Right atrium auricular region (tissue), 2 donors: Measurements from ENCODE around the gene ADGRV1. TPM values are rescaled to one million over a fixed set of nuclear protein-coding genes. Genes with fewer than 3 reads are reported as not detected.
A peak's percentile ranks its signal among the peaks of the same experiment; 100 is the strongest.
"Not testable (repeated sequence)": the region's sequence is repeated elsewhere in the genome, so short reads cannot be mapped to it uniquely, and the experiment has no call there.

Experiments
- DNase-seq: peaks from one replicate; pipeline ENCODE4 v3.0.0-alpha.2; 2019; ENCODE audit warnings: low spot score
- H3K27ac ChIP-seq, 2 donors: fragments of 200-600 bp; sonication (generic); 1 replicate in 1 of 2; 2 replicates in 1 of 2; pipeline ENCODE4 v1.5.1; 2016 to 2019
- H3K27me3 ChIP-seq, 2 donors: fragments of 200-600 bp; sonication (generic); one replicate each; pipeline versions ENCODE4 v1.5.1 to v1.6.0; 2017 to 2019
- H3K36me3 ChIP-seq: fragments of 200-600 bp; sonication (generic); one replicate; pipeline ENCODE4 v1.5.1; 2016
- H3K4me1 ChIP-seq, 2 donors: fragments of 200-600 bp; sonication (generic); one replicate each; pipeline versions ENCODE4 v1.5.1 to v1.6.0; 2017 to 2019
- H3K4me3 ChIP-seq, 2 donors: fragments of 200-600 bp; sonication (generic); 1 replicate in 1 of 2; 2 replicates in 1 of 2; pipeline ENCODE4 v1.5.1; 2017 to 2019; ENCODE audit warnings: mild to moderate bottlenecking in 1 of 2, moderate library complexity in 1 of 2
- H3K9me3 ChIP-seq, 2 donors: fragments of 200-600 bp; sonication (generic); one replicate each; pipeline ENCODE4 v1.5.1; 2019
- CTCF ChIP-seq, 2 donors: fragments of 200-600 bp; sonication (generic); IDR thresholded peaks; one replicate each; pipeline ENCODE4 v1.5.1; 2019; ENCODE audit warnings: antibody characterized with exemption in 2 of 2
- total RNA-seq, 2 donors: library from RNA; depleted of rRNA; stranded (reverse); fragments of >200 nt; gene quantifications; one replicate each; pipeline ENCODE4 v1.1.0, GENCODE V29; 2016

Gene ADGRV1
- total RNA-seq, 2 donors from 2014 or later, result 1.4 to 1.8 TPM

GRCh38 chr5:90777959-90778358 lies 219.4 kb downstream of the ADGRV1 start:
- Histone ChIP-seq H3K9me3 (no peaks in the 10 kb centered on the region), H3K27ac (no peak overlapping the region), H3K4me1 (no peaks in the 10 kb centered on the region), H3K4me3 (no peak overlapping the region), H3K36me3 (no peaks in the 10 kb centered on the region), H3K27me3 (no peaks in the 10 kb centered on the region)
- no peak for TF ChIP-seq CTCF (IDR thresholded peaks at IDR 0.05)
- DNase-seq, result no peak

GRCh38 chr5:90783460-90784333 lies 225.1 kb downstream of the ADGRV1 start:
- H3K4me3 ChIP-seq, result no peak overlapping the region
- H3K36me3 ChIP-seq, result no peaks in the 10 kb centered on the region
- no peaks in the 10 kb centered on the region for H3K9me3 ChIP-seq
- peak; percentile 89 for TF ChIP-seq CTCF (IDR thresholded peaks at IDR 0.05)
- no peaks in the 10 kb centered on the region for H3K4me1 ChIP-seq
- no peaks in the 10 kb centered on the region for H3K27me3 ChIP-seq
- no peak overlapping the region for H3K27ac ChIP-seq
- peak; percentile 63 for DNase-seq

GRCh38 chr5:90786756-90787155 lies 228.2 kb downstream of the ADGRV1 start:
- Histone ChIP-seq H3K4me3 (no peak overlapping the region), H3K27ac (no peak overlapping the region), H3K27me3 (no peaks in the 10 kb centered on the region), H3K36me3 (no peaks in the 10 kb centered on the region), H3K4me1 (no peaks in the 10 kb centered on the region), H3K9me3 (no peaks in the 10 kb centered on the region)
- DNase-seq, result no peak
- no peak for TF ChIP-seq CTCF (IDR thresholded peaks at IDR 0.05)

GRCh38 chr5:90792725-90793124 lies 234.1 kb downstream of the ADGRV1 start:
- TF ChIP-seq CTCF (IDR thresholded peaks at IDR 0.05), result no peak
- Histone ChIP-seq H3K27ac (no peak overlapping the region), H3K36me3 (no peaks in the 10 kb centered on the region), H3K4me3 (no peak overlapping the region), H3K4me1 (no peaks in the 10 kb centered on the region), H3K27me3 (no peaks in the 10 kb centered on the region), H3K9me3 (peaks cover 0 to 12% of the 10 kb centered on the region in 2 donors)
- no peak for DNase-seq

GRCh38 chr5:90793183-90793582 lies 234.6 kb downstream of the ADGRV1 start:
- no peak for DNase-seq
- no peak for TF ChIP-seq CTCF (IDR thresholded peaks at IDR 0.05)

GRCh38 chr5:90796919-90797318 lies 238.3 kb downstream of the ADGRV1 start:
- not testable (repeated sequence) for H3K36me3 ChIP-seq, H3K27ac ChIP-seq, H3K27me3 ChIP-seq, H3K4me1 ChIP-seq, DNase-seq, H3K4me3 ChIP-seq
- H3K9me3 ChIP-seq, result peaks cover 0 to 25% of the 10 kb centered on the region in 2 donors

More at GRCh38 chr5:90793183-90793582, 234.6 kb downstream of the ADGRV1 start:
- peaks cover 0 to 15% of the 10 kb centered on the region in 2 donors for H3K9me3 ChIP-seq
- no peak overlapping the region for H3K27ac ChIP-seq
- H3K36me3 ChIP-seq, result no peaks in the 10 kb centered on the region
- H3K4me1 ChIP-seq, result no peaks in the 10 kb centered on the region
- no peaks in the 10 kb centered on the region for H3K27me3 ChIP-seq
- H3K4me3 ChIP-seq, result no peak overlapping the region

GRCh38 chr5:90800082-90800481 lies 241.5 kb downstream of the ADGRV1 start:
- not testable (repeated sequence) for H3K4me1 ChIP-seq, H3K4me3 ChIP-seq, H3K27me3 ChIP-seq, H3K36me3 ChIP-seq, H3K27ac ChIP-seq, DNase-seq
- peaks cover 0 to 25% of the 10 kb centered on the region in 2 donors for H3K9me3 ChIP-seq

GRCh38 chr5:90800515-90800914 lies 241.9 kb downstream of the ADGRV1 start:
- H3K4me1 ChIP-seq, H3K36me3 ChIP-seq, H3K27ac ChIP-seq, H3K4me3 ChIP-seq, H3K27me3 ChIP-seq, DNase-seq: not testable (repeated sequence)
- peaks cover 0 to 25% of the 10 kb centered on the region in 2 donors for H3K9me3 ChIP-seq
